Upper lobe of left lung (tissue), 6 donors: ENCODE measurements around the gene REM1. TPM values are rescaled to one million over a fixed set of nuclear protein-coding genes. Genes with fewer than 3 reads are reported as not detected.
"Not testable (repeated sequence)": the region's sequence is repeated elsewhere in the genome, so short reads cannot be mapped to it uniquely, and the experiment has no call there.

Source experiments
- ATAC-seq, 2 donors: fragments of 200-7000 bp; cut with Tn5 transposase; one replicate each; pipeline ENCODE4 v1.9.1; 2022; ENCODE audit warnings: mild to moderate bottlenecking in 2 of 2, moderate library complexity in 2 of 2; ENCODE audit not compliant: low FRiP score in 2 of 2
- DNase-seq, 2 donors: peaks; one replicate each; pipeline ENCODE4 v3.0.0-alpha.2; 2019 to 2020
- H3K27ac ChIP-seq, 4 donors: fragments of 200-600 bp; sonication (generic); one replicate each; pipeline ENCODE4 v1.5.1; 2016 to 2019
- H3K27me3 ChIP-seq, 4 donors: fragments of 200-600 bp; sonication (generic); one replicate each; pipeline ENCODE4 v1.5.1; 2017 to 2019
- H3K36me3 ChIP-seq, 4 donors: fragments of 200-600 bp; sonication (generic); one replicate each; pipeline ENCODE4 v1.5.1; 2016 to 2019
- H3K4me1 ChIP-seq, 4 donors: fragments of 200-600 bp; sonication (generic); one replicate each; pipeline ENCODE4 v1.5.1; 2018 to 2019
- H3K4me3 ChIP-seq, 4 donors: fragments of 200-600 bp; sonication (generic); one replicate each; pipeline ENCODE4 v1.5.1; 2017 to 2019; ENCODE audit warnings: mild to moderate bottlenecking in 2 of 4, moderate library complexity in 1 of 4
- H3K9me3 ChIP-seq, 4 donors: fragments of 200-600 bp; sonication (generic); one replicate each; pipeline ENCODE4 v1.5.1; 2018 to 2019
- EP300 ChIP-seq, 4 donors: sonication (generic); formaldehyde crosslinking; IDR thresholded peaks; one replicate each; pipeline ENCODE4 v1.5.1; 2017; ENCODE audit warnings: antibody characterized with exemption in 4 of 4, control low read depth in 2 of 4
- POLR2A ChIP-seq, 4 donors: fragments of 450-650 bp; IDR thresholded peaks; one replicate each; pipeline ENCODE4 v1.5.1; 2016 to 2017; ENCODE audit warnings: antibody characterized with exemption in 4 of 4, mild to moderate bottlenecking in 2 of 4
- POLR2AphosphoS5 ChIP-seq, 2 donors: sonication (generic); formaldehyde crosslinking; IDR thresholded peaks; one replicate each; pipeline ENCODE4 v1.5.1; 2017; ENCODE audit warnings: antibody characterized with exemption in 2 of 2
- WGBS, 2 donors: methylation state at CpG; one replicate each; pipeline ENCODE4 v1.1.5; 2017 to 2018; 5-methylcytosine and 5-hydroxymethylcytosine counted together
- total RNA-seq, 6 donors: library from RNA; depleted of rRNA in 4 of 6; stranded (reverse); fragments of >200 nt in 4 of 6; gene quantifications; one replicate each; pipeline versions ENCODE4 v1.1.0 to v1.2.1, GENCODE V29; 2016 to 2021
- TF ChIP-seq, protein P1 (sequence below), 6 experiments: fragments of 450-650 bp in 4 of 6; fragments of 200-600 bp in 2 of 6; sonication (generic) in 2 of 6; IDR thresholded peaks; one replicate each; pipeline ENCODE4 v1.5.1; 2016 to 2019; ENCODE audit warnings: antibody characterized with exemption in 6 of 6
- donor health status: DM: no; HTN: no; CAD: no; lungs with moderate emphysema.
- donor health status: DM: no; HTN: yes; CAD: no; lungs with severe emphysema.

Gene REM1
- total RNA-seq, 6 donors from 2014 or later, result 0.30 to 9.5 (median 2.2) TPM

DNA sequence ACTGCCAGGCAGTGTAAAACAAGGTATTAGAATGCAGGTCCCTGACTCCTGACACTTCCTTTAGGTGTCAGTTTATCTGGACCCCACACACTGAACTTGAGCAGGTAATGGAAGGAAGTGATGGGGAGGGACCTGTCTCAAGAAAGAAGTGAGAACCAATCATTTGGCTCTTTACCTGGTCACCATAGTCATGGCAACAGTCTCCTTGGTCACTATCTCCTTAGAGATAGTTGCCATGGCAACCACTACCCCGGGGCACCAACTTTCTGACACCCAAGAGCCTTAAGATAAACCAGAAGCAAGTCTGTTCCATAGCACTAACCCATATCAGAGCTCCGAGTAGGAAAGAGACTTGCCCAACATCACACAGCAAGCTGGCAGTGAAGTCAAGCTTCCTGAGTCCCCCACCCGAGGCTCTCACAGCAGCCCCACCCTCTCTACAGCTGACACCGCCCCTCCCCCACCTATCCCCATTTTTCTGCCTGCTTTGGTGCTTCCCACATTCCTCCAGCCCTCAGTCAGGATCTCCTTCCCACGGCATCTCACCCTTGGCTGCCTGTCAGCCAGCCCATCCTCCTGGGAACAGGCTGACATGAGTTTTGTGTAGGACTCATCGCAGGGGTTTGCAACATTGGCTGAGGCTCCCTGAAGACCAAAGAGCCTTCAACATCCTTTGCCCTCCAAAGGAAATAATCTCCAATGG lies 22.9 kb downstream of the REM1 start:
- DNase-seq (no peak), ATAC-seq (no peak)
- H3K27ac ChIP-seq, result peak overlapping the region in 3 of 4 donors; percentile 53 to 67 (median 59)
- no peaks in the 10 kb centered on the region for H3K36me3 ChIP-seq
- no peak overlapping the region for H3K4me3 ChIP-seq
- H3K27me3 ChIP-seq, result no peaks in the 10 kb centered on the region
- TF ChIP-seq EP300 (IDR thresholded peaks at IDR 0.05), result no peak
- no peak for TF ChIP-seq POLR2AphosphoS5 (IDR thresholded peaks at IDR 0.05)
- TF ChIP-seq, protein P1, sequence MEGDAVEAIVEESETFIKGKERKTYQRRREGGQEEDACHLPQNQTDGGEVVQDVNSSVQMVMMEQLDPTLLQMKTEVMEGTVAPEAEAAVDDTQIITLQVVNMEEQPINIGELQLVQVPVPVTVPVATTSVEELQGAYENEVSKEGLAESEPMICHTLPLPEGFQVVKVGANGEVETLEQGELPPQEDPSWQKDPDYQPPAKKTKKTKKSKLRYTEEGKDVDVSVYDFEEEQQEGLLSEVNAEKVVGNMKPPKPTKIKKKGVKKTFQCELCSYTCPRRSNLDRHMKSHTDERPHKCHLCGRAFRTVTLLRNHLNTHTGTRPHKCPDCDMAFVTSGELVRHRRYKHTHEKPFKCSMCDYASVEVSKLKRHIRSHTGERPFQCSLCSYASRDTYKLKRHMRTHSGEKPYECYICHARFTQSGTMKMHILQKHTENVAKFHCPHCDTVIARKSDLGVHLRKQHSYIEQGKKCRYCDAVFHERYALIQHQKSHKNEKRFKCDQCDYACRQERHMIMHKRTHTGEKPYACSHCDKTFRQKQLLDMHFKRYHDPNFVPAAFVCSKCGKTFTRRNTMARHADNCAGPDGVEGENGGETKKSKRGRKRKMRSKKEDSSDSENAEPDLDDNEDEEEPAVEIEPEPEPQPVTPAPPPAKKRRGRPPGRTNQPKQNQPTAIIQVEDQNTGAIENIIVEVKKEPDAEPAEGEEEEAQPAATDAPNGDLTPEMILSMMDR (IDR thresholded peaks at IDR 0.05), result no peak
- H3K9me3 ChIP-seq, result no peaks in the 10 kb centered on the region
- WGBS, 2 donors, result 27 to 31% methylated on average over 6 of the region's 6 CpGs
- peaks cover 0 to under 1% (median 0%) of the 10 kb centered on the region in 4 donors for H3K4me1 ChIP-seq

DNA sequence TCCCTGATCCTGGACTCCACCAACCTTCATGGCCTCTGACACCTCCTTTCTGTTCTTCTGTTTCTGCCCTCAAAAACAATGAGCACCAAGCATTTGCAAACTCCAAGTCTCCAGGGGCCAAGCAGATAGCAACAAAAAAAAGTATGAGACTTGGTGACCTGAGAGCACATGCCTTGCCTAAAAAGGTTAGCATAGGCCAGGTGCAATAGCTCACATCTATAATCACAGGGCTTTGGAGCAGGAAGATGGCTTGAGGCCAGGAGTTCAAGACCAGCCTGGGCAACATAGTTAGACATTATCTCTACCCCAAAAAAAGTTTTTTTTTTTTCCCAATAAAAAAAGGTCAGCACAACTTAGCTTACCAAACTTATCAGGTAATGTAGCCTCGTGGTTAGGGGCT lies 25.4 kb downstream of the REM1 start:
- H3K9me3 ChIP-seq, result no peaks in the 10 kb centered on the region
- H3K36me3 ChIP-seq, result no peaks in the 10 kb centered on the region
- no peak overlapping the region for H3K4me3 ChIP-seq
- no peak overlapping the region for H3K27ac ChIP-seq
- ATAC-seq (no peak), DNase-seq (no peak)
- no peak for TF ChIP-seq EP300 (IDR thresholded peaks at IDR 0.05)
- no peak for TF ChIP-seq POLR2AphosphoS5 (IDR thresholded peaks at IDR 0.05)
- peaks cover 0 to 6% (median 1%) of the 10 kb centered on the region in 4 donors for H3K4me1 ChIP-seq
- no peaks in the 10 kb centered on the region for H3K27me3 ChIP-seq
- WGBS, 2 donors, result 45 to 59% methylated on average over 1 of the region's 1 CpG

DNA sequence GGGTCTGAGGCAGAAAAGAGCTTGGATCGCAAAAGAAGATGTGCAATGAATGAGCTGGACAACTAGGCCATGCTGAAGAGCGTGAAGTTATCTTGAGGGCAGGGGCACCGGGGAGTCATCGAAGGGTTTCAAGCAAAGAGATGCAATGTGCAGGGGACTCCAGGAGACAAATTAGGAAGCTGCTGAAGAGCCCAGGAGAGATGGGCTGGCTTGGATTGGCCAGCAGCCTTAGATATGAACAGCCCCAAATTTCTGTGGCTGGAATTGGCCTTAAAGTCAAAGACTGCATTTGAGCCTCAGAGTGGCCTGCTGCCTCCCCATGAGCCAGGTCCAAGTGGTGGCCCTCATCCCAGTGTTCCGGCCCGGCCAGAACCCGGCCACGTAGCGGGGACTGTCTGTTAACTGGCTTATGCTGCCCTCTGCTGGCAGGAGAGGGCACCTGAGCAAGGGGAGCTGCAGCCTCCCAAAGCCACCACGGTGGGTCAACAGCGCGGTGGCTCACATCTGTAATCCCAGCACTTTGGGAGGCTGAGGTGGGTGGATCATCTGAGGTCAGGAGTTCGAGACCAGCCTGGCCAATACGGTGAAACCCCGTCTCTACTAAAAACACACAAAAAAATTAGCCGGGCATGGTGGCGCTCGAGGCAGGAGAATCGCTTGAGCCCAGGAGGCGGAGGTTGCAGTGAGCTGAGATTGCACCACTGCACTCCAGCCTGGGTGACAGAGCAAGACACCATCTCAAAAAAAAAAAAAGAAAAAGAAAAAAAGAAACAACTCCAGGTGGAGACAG lies 28.0 kb downstream of the REM1 start:
- H3K4me3 ChIP-seq, H3K36me3 ChIP-seq, H3K4me1 ChIP-seq, H3K9me3 ChIP-seq, H3K27ac ChIP-seq, H3K27me3 ChIP-seq: not testable (repeated sequence)
- ATAC-seq (peak; percentile 90 to 98), DNase-seq (peak; percentile 77 to 89)
- TF ChIP-seq, protein P1 (IDR thresholded peaks at IDR 0.05), result peak; percentile 92 to 99 (median 95)
- WGBS, 2 donors, result 44 to 56% methylated on average over 11 to 15 of the region's 20 CpGs

DNA sequence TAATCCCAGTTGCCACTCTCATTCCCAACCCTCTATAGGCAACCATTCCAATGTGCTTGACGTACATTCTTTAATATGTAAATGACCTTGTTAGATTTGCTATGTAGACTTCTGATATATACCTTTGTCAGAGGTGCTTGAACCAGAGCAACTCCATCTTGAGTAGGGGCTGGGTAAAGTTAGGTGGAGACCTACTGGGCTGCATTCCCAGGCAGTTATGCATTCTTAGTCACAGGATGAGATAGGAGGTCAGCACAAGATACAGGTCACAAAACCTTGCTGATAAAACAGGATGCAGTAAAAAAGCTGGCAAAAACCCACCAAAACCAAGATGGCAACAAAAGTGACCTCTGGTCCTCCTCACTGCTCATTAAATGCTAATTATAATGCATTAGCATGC lies 30.8 kb downstream of the REM1 start:
- H3K9me3 ChIP-seq, result peaks cover 0 to 5% (median 0%) of the 10 kb centered on the region in 4 donors
- H3K4me1 ChIP-seq, result peaks cover 0 to 6% (median 1%) of the 10 kb centered on the region in 4 donors
- ATAC-seq (no peak), DNase-seq (no peak)
- TF ChIP-seq POLR2AphosphoS5 (IDR thresholded peaks at IDR 0.05), result no peak
- TF ChIP-seq EP300 (IDR thresholded peaks at IDR 0.05), result no peak
- TF ChIP-seq, protein P1 (IDR thresholded peaks at IDR 0.05), result no peak
- no peak for TF ChIP-seq POLR2A (IDR thresholded peaks at IDR 0.05)
- H3K27me3 ChIP-seq, result no peaks in the 10 kb centered on the region
- no peak overlapping the region for H3K27ac ChIP-seq
- H3K4me3 ChIP-seq, result no peak overlapping the region
- WGBS, 2 donors, result 80 to 87% methylated on average over 1 of the region's 1 CpG
- no peaks in the 10 kb centered on the region for H3K36me3 ChIP-seq

DNA sequence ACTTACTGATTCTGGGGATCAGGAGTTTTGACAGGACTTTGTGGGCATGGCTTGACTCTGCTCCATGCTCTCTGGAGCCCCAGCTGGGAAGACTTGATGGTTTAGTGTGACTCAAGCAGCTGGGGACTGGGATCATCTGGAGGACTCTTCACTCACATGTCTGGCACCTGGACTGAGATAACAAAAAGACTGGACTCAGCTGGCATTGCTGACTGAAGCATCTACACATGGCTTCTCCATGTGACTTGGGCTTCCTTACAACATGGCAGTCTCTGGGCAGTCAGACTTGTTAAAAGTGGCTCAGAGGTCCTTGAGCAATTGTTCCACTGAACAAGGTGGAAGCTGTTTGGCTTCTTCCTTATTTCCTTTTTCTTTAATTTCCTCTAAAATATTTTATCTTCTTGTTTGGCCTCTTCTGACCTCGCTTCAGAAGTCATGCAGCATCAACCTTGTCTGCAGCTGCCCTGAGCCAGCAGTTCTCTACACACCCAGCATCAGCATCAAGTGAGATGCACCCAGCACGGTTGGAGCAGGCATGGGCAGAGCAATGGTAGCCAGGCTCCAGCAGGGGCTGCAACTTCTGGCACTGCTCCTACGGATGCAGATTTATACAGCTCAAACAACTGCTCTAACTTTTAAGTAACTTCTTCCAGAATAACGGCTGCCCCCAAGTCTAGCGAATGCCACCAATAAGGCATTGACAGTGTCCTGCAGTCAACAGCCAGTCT lies 33.6 kb downstream of the REM1 start:
- ATAC-seq (peak in 1 of 2 donors; percentile 71), DNase-seq (no peak)
- TF ChIP-seq EP300 (IDR thresholded peaks at IDR 0.05), result no peak
- no peak for TF ChIP-seq POLR2AphosphoS5 (IDR thresholded peaks at IDR 0.05)
- TF ChIP-seq POLR2A (IDR thresholded peaks at IDR 0.05), result no peak
- TF ChIP-seq, protein P1 (IDR thresholded peaks at IDR 0.05), result no peak
- peaks cover 0 to 5% (median 0%) of the 10 kb centered on the region in 4 donors for H3K9me3 ChIP-seq
- no peak overlapping the region for H3K4me3 ChIP-seq
- 81 to 82% methylated on average over 5 of the region's 5 CpGs for WGBS, 2 donors
- no peaks in the 10 kb centered on the region for H3K27me3 ChIP-seq
- no peak overlapping the region for H3K27ac ChIP-seq
- H3K36me3 ChIP-seq, result no peaks in the 10 kb centered on the region
- peaks cover 0 to 2% (median under 1%) of the 10 kb centered on the region in 4 donors for H3K4me1 ChIP-seq
